ENCODE measurements around the gene KMT2A. TPM values are rescaled to one million over a fixed set of nuclear protein-coding genes. Genes with fewer than 3 reads are reported as not detected.
A peak's percentile ranks its signal among the peaks of the same experiment; 100 is the strongest.

KMT2A gene
- total and polyA plus RNA-seq, 10 of the 15 experiments (the other 5 are each of a cell fraction or from before 2014, with no cell fraction given), result 6.1 to 56.9 (median 25.4) TPM

GRCh38 chr11:118572061-118572980, 136.0 kb downstream of the KMT2A start, which contains the start of gene ARCN1 (continued):
- TF ChIP-seq GABPA (IDR thresholded peaks at IDR 0.05; ENCODE audit: low read depth), result 0 out of 2 replicates have a peak, but pooled peaks have one; percentile 49

DNA sequence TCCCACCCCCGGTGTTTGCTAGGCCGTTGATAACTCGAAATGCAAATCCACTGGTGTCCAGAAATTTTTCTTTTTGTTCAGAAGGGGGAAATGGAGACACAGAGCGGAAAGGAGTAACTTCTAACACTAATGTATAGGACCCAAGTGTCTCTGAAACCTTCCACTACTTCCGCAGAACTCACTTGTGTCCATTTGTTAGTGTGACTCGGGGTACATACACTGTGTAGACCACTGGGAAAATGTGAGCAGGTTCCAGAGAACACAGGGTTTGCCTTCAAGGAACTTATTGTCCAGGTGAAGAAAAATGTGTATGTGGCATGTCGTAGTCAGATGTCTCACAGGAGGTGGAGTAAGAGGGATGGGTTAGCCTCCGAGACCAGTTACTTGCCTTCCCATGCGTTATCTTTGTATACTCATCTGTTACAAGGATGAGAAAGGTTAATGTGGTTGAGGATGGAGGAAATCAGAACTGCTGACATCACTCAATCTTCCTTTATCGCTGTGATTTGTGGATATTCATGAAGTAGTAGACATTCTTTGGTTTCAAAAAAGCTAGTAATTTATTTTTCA, 136.8 kb downstream of the KMT2A start:
- peak overlapping the region; percentile 84 for H3K4me2 ChIP-seq (ENCODE audit: control insufficient read depth, insufficient read depth)
- peaks cover 3% of the 10 kb centered on the region; the same call in 1 of the 2 replicates for H3K4me1 ChIP-seq (ENCODE audit: control insufficient read depth, insufficient read depth, low read length)
- no peaks in the 10 kb centered on the region for H3K9me3 ChIP-seq (replicated peaks; ENCODE audit: control insufficient read depth, insufficient read depth, low read length)
- ATAC-seq (peak; percentile 55), FAIRE-seq (peak; percentile 87), DNase-seq (ENCODE audit: low read depth, low spot score) (peak; percentile 15)
- peak overlapping the region; percentile 90 for H3K4me3 ChIP-seq
- peak overlapping the region; percentile 96 for H3K27ac ChIP-seq (ENCODE audit: control insufficient read depth, insufficient read depth)
- RAD21 ChIA-PET (ENCODE audit: unreplicated experiment), result no interaction called here
- H4K20me1 ChIP-seq (ENCODE audit: control insufficient read depth, insufficient read depth), result 0 out of 2 replicates have a peak, but pooled peaks cover 3% of the 10 kb centered on the region
- H2AFZ ChIP-seq (ENCODE audit: control insufficient read depth, low read depth, low read length), result peak overlapping the region; percentile 79; the same call in 1 of the 2 replicates
- WGBS (ENCODE audit: insufficient coverage, insufficient replicate concordance, low lambda C conversion rate, missing lambda C conversion rate), result 2% methylated on average over 10 of the region's 10 CpGs
- no peak for TF ChIP-seq SREBF2 (IDR thresholded peaks at IDR 0.05; ENCODE audit: low read length)
- peak; percentile 68 for TF ChIP-seq POLR2AphosphoS5 (IDR thresholded peaks at IDR 0.05; ENCODE audit: low read length)
- TF ChIP-seq MXI1 (IDR thresholded peaks at IDR 0.05; ENCODE audit: low read depth, low read length), result peak; percentile 25; the same call in 1 of the 2 replicates
- intact Hi-C loops (cut with micrococcal nuclease; ENCODE audit: unreplicated experiment) (loop anchor here (10.0 kb wide), 1 partner anchor 278 kb away; no protein-coding TSS in a partner anchor), in situ Hi-C loops (cut with MboI) (no loop called here)
- POLR2A ChIA-PET, result interaction anchor here (0.9 to 1.5 kb wide), 3 partner anchors 190 to 219 kb away, joined by 3 to 5 read pairs (median 3); no protein-coding TSS in a partner anchor
- H3K27me3 ChIP-seq (replicated peaks in 1 of 2; ENCODE audit: control insufficient read depth in 2 of 2, insufficient read depth in 2 of 2, low read length in 1 of 2), result no peaks in the 10 kb centered on the region
- peaks cover 0 to 5% of the 10 kb centered on the region in 2 experiments; a peak in 1 of 4 replicates for H3K36me3 ChIP-seq (ENCODE audit: control insufficient read depth in 2 of 2, insufficient read depth in 2 of 2, low read length in 1 of 2)
- H3K9ac ChIP-seq (ENCODE audit: control insufficient read depth, insufficient read depth, low read length), result peak overlapping the region; percentile 97
- H3K79me2 ChIP-seq (ENCODE audit: control insufficient read depth, insufficient read depth, low read length), result peaks cover 58% of the 10 kb centered on the region
- CTCF ChIA-PET, result interaction anchor here (1.1 kb wide), 1 partner anchor 212 kb away, joined by 3 read pairs; no protein-coding TSS in a partner anchor
- TSS peak; percentile 68 for BruUV-seq (replicated peaks)
- SMC1A ChIA-PET (ENCODE audit: uncharacterized antibody, unreplicated experiment), result no interaction called here
